Ascending aorta (tissue), 2 donors: ENCODE data around the gene LMOD2. TPM values are rescaled to one million over a fixed set of nuclear protein-coding genes. Genes with fewer than 3 reads are reported as not detected.
A peak's percentile ranks its signal among the peaks of the same experiment; 100 is the strongest.

Experiments
- DNase-seq, 2 donors: peaks; one replicate each; pipeline ENCODE4 v3.0.0-alpha.2; 2019; ENCODE audit warnings: low spot score in 2 of 2
- H3K27ac ChIP-seq, 2 donors: fragments of 200-600 bp; sonication (generic); one replicate each; pipeline ENCODE4 v1.5.1; 2016 to 2017; ENCODE audit warnings: mild to moderate bottlenecking in 1 of 2
- H3K27me3 ChIP-seq: fragments of 200-600 bp; sonication (generic); one replicate; pipeline ENCODE4 v1.5.1; 2017
- H3K36me3 ChIP-seq, 2 donors: fragments of 200-600 bp; sonication (generic); one replicate each; pipeline ENCODE4 v1.5.1; 2016
- H3K4me1 ChIP-seq, 2 donors: fragments of 200-600 bp; sonication (generic); one replicate each; pipeline ENCODE4 v1.5.1; 2016 to 2017; ENCODE audit warnings: mild to moderate bottlenecking in 1 of 2
- H3K4me3 ChIP-seq, 2 donors: fragments of 200-600 bp; sonication (generic); one replicate each; pipeline ENCODE4 v1.5.1; 2016 to 2017; ENCODE audit warnings: mild to moderate bottlenecking in 1 of 2
- H3K9me3 ChIP-seq, 2 donors: fragments of 200-600 bp; sonication (generic); one replicate each; pipeline ENCODE4 v1.5.1; 2016
- CTCF ChIP-seq, 3 experiments: fragments of 200-600 bp in 2 of 3; fragments of 450-650 bp in 1 of 3; sonication (generic) in 2 of 3; IDR thresholded peaks; one replicate each; pipeline ENCODE4 v1.5.1; 2016 to 2019; ENCODE audit warnings: antibody characterized with exemption in 3 of 3, mild to moderate bottlenecking in 1 of 3, moderate library complexity in 1 of 3
- intact Hi-C: fragments of 100-400 bp; cut with DNase I; formaldehyde crosslinking; loops from one replicate; pipeline ENCODE4 v1.15.1; 2023
- total RNA-seq: library from RNA; depleted of rRNA; stranded (reverse); fragments of >200 nt; gene quantifications from one replicate; pipeline ENCODE4 v1.1.0, GENCODE V29; 2016

LMOD2 gene
- total RNA-seq, 1 donor from 2014 or later: not detected

- DNase-seq: no peak
- no peaks in the 10 kb centered on the region for H3K4me1 ChIP-seq
- H3K9me3 ChIP-seq: no peaks in the 10 kb centered on the region
- H3K36me3 ChIP-seq: peaks cover 0 to 21% of the 10 kb centered on the region in 2 donors
- intact Hi-C loops: no loop called here
- H3K4me3 ChIP-seq: no peak overlapping the region
- no peak overlapping the region for H3K27ac ChIP-seq
- no peaks in the 10 kb centered on the region for H3K27me3 ChIP-seq
- TF ChIP-seq CTCF (IDR thresholded peaks at IDR 0.05): no peak
These were observed 24.9 kb downstream of the LMOD2 start for GRCh38 chr7:123680580-123680979.

GRCh38 chr7:123681561-123681960 is 25.9 kb downstream of the LMOD2 start:
- Histone ChIP-seq H3K9me3 (no peaks in the 10 kb centered on the region), H3K4me3 (no peak overlapping the region), H3K27ac (no peak overlapping the region), H3K36me3 (peaks cover 0 to 21% of the 10 kb centered on the region in 2 donors), H3K4me1 (no peaks in the 10 kb centered on the region), H3K27me3 (no peaks in the 10 kb centered on the region)
- no peak for DNase-seq
- TF ChIP-seq CTCF (IDR thresholded peaks at IDR 0.05): no peak
- intact Hi-C loops: no loop called here

GRCh38 chr7:123682690-123683089 is 27.0 kb downstream of the LMOD2 start:
- Histone ChIP-seq H3K4me3 (no peak overlapping the region), H3K27ac (no peak overlapping the region), H3K27me3 (no peaks in the 10 kb centered on the region), H3K4me1 (no peaks in the 10 kb centered on the region), H3K9me3 (no peaks in the 10 kb centered on the region), H3K36me3 (peaks cover 0 to 21% of the 10 kb centered on the region in 2 donors)
- intact Hi-C loops: loop anchor here (1.0 kb wide), 1 partner anchor 183 kb away; no protein-coding TSS in a partner anchor
- TF ChIP-seq CTCF (IDR thresholded peaks at IDR 0.05): peak; percentile 33 to 61 (median 38)
- DNase-seq: no peak

GRCh38 chr7:123687161-123687560 is 31.5 kb downstream of the LMOD2 start:
- H3K9me3 ChIP-seq: no peaks in the 10 kb centered on the region
- no peak overlapping the region for H3K4me3 ChIP-seq
- peaks cover under 1 to 34% of the 10 kb centered on the region in 2 donors for H3K36me3 ChIP-seq
- H3K27me3 ChIP-seq: no peaks in the 10 kb centered on the region
- H3K4me1 ChIP-seq: no peaks in the 10 kb centered on the region
- intact Hi-C loops: no loop called here
- DNase-seq: no peak
- TF ChIP-seq CTCF (IDR thresholded peaks at IDR 0.05): no peak
- H3K27ac ChIP-seq: no peak overlapping the region

GRCh38 chr7:123687727-123688126 is 32.1 kb downstream of the LMOD2 start:
- peaks cover 6 to 39% of the 10 kb centered on the region in 2 donors for H3K36me3 ChIP-seq
- TF ChIP-seq CTCF (IDR thresholded peaks at IDR 0.05): no peak
- H3K4me1 ChIP-seq: no peaks in the 10 kb centered on the region
- intact Hi-C loops: no loop called here
- H3K27ac ChIP-seq: no peak overlapping the region
- no peaks in the 10 kb centered on the region for H3K27me3 ChIP-seq
- no peak for DNase-seq
- no peaks in the 10 kb centered on the region for H3K9me3 ChIP-seq
- H3K4me3 ChIP-seq: no peak overlapping the region

- Histone ChIP-seq H3K27ac (no peak overlapping the region), H3K4me3 (no peak overlapping the region), H3K4me1 (no peaks in the 10 kb centered on the region), H3K9me3 (no peaks in the 10 kb centered on the region), H3K36me3 (peaks cover 6 to 41% of the 10 kb centered on the region in 2 donors), H3K27me3 (no peaks in the 10 kb centered on the region)
- intact Hi-C loops: no loop called here
- no peak for DNase-seq
- TF ChIP-seq CTCF (IDR thresholded peaks at IDR 0.05): no peak
These were observed 33.6 kb downstream of the LMOD2 start for GRCh38 chr7:123689250-123689649.
